GM12878 (cell line): Measurements from ENCODE around the gene FAM83G. TPM values are rescaled to one million over a fixed set of nuclear protein-coding genes. Genes with fewer than 3 reads are reported as not detected.
A peak's percentile ranks its signal among the peaks of the same experiment; 100 is the strongest.
"Not testable (repeated sequence)": the region's sequence is repeated elsewhere in the genome, so short reads cannot be mapped to it uniquely, and the experiment has no call there.

Experiments used
- ATAC-seq: fragments of 200-7000 bp; cut with Tn5 transposase; 3 replicates; pipeline ENCODE4 v1.9.1; 2020; ENCODE audit warnings: mild to moderate bottlenecking, moderate library complexity
- BruUV-seq: library from RNA; stranded (reverse); fragments of 400-500 nt; replicated peaks from 2 replicates; lab custom pipeline; 2021; lab: Mats Ljungman, UMichigan
- CTCF ChIA-PET: fragments of 300-600 bp; sonication (Branson Sonifier 250); formaldehyde crosslinking; extraction: SDS; loops from one replicate; lab custom pipeline; 2021; ENCODE audit warnings: inconsistent platforms; lab: Yijun Ruan, JAX
- POLR2A ChIA-PET: fragments of 350-600 bp; formaldehyde crosslinking; extraction: SDS; loops from one replicate; lab custom pipeline; 2021; ENCODE audit warnings: inconsistent platforms; lab: Charles Lee
- RAD21 ChIA-PET: fragments of 300-600 bp; sonication (Branson Sonifier 250); formaldehyde crosslinking; loops from one replicate; lab custom pipeline; 2023; ENCODE audit warnings: antibody characterized with exemption; ENCODE audit not compliant: unreplicated experiment; lab: Charles Lee
- SMC1A ChIA-PET: fragments of 300-600 bp; sonication (Branson Sonifier 250); formaldehyde crosslinking; loops from one replicate; lab custom pipeline; 2023; ENCODE audit not compliant: unreplicated experiment, uncharacterized antibody; lab: Charles Lee
- DNase-seq: peaks from one replicate; pipeline ENCODE4 v3.0.0-alpha.2; 2011; ENCODE audit warnings: low read depth, low spot score
- FAIRE-seq: peaks from 3 replicates; lab custom pipeline; 2011; peaks lifted over from hg19 to GRCh38; lab: Jason Lieb, UNC
- H2AFZ ChIP-seq: 2 replicates; pipeline ENCODE4 v1.6.0; 2011; ENCODE audit warnings: low read depth, low read length, control low read depth; ENCODE audit not compliant: control insufficient read depth
- H3K27ac ChIP-seq: 2 replicates; pipeline ENCODE4 v1.5.1; 2011; ENCODE audit warnings: control low read depth; ENCODE audit not compliant: control insufficient read depth, insufficient read depth
- H3K27me3 ChIP-seq, 2 experiments: replicated peaks in 1 of 2; 2 replicates each; pipeline versions ENCODE4 v1.6.0 to v1.6.1; 2011; ENCODE audit warnings: low read length in 1 of 2; ENCODE audit not compliant: control insufficient read depth in 2 of 2, insufficient read depth in 2 of 2
- H3K36me3 ChIP-seq, 2 experiments: 2 replicates each; pipeline ENCODE4 v1.5.1; 2011; ENCODE audit warnings: low read length in 1 of 2; ENCODE audit not compliant: control insufficient read depth in 2 of 2, insufficient read depth in 2 of 2
- H3K4me1 ChIP-seq: 2 replicates; pipeline ENCODE4 v1.6.1; 2011; ENCODE audit warnings: mild to moderate bottlenecking, low read length, moderate library complexity, mixed read lengths; ENCODE audit not compliant: control insufficient read depth, insufficient read depth
- H3K4me2 ChIP-seq: 2 replicates; pipeline ENCODE4 v1.6.0; 2011; ENCODE audit warnings: control low read depth; ENCODE audit not compliant: control insufficient read depth, insufficient read depth
- H3K4me3 ChIP-seq: fragments of 200-600 bp; sonication (generic); 2 replicates; pipeline ENCODE4 v1.5.1; 2016
- H3K79me2 ChIP-seq: 2 replicates; pipeline ENCODE4 v1.6.0; 2011; ENCODE audit warnings: low read length; ENCODE audit not compliant: control insufficient read depth, insufficient read depth
- H3K9ac ChIP-seq: 2 replicates; pipeline ENCODE4 v1.8.0; 2011; ENCODE audit warnings: low read length, control low read depth, mixed read lengths; ENCODE audit not compliant: control insufficient read depth, insufficient read depth
- H3K9me3 ChIP-seq: replicated peaks from 3 replicates; pipeline ENCODE4 v1.5.1; 2011; ENCODE audit warnings: mild to moderate bottlenecking, low read length; ENCODE audit not compliant: control insufficient read depth, insufficient read depth
- H4K20me1 ChIP-seq: 2 replicates; pipeline ENCODE4 v1.6.0; 2011; ENCODE audit not compliant: control insufficient read depth, insufficient read depth
- WGBS: methylation state at CpG from one replicate; pipeline ENCODE4 v1.1.6; 2016; ENCODE audit warnings: low lambda C conversion rate; ENCODE audit not compliant: insufficient replicate concordance, insufficient coverage; ENCODE audit errors: missing lambda C conversion rate; 5-methylcytosine and 5-hydroxymethylcytosine counted together
- in situ Hi-C: fragments of 300-500 bp; cut with MboI; formaldehyde crosslinking; loops from 9 replicates; pipeline ENCODE4 v1.14.3; 2018; ENCODE audit warnings: mixed read lengths
- intact Hi-C: fragments of 100-400 bp; cut with micrococcal nuclease; formaldehyde crosslinking; loops from one replicate; pipeline ENCODE4 v1.14.2; 2022; ENCODE audit not compliant: unreplicated experiment
- polyA plus RNA-seq, 11 experiments: library from polyadenylated mRNA; depleted of rRNA in 4 of 11; unstranded in 6 of 11; stranded (reverse) in 5 of 11; fragments of >200 nt; fragmentation: Nextera tagmentation in 4 of 11; fragmentation: Illumina TruSeq in 1 of 11; extraction: Ambion mirVana in 4 of 11; extraction: Trizol in 1 of 11; gene quantifications; 1 replicate in 1 of 11; 2 replicates in 10 of 11; pipeline versions ENCODE4 v1.2.1 to v1.2.3, GENCODE V29; 2011 to 2016; ENCODE audit warnings: inconsistent platforms in 2 of 11, missing spikeins in 2 of 11, low read depth in 1 of 11
- total RNA-seq, 4 experiments: library from RNA; depleted of rRNA in 3 of 4; stranded (reverse); fragments of >200 nt in 3 of 4; fragmentation: Illumina TruSeq in 1 of 4; extraction: Trizol in 1 of 4; gene quantifications; 2 replicates each; pipeline versions ENCODE4 v1.2.1 to v1.2.3, GENCODE V29; 2013 to 2021

Gene FAM83G
- total and polyA plus RNA-seq, 10 of the 15 experiments (the other 5 are each of a cell fraction or from before 2014, with no cell fraction given): 0.03 to 16.7 (median 6.5) TPM

- intact Hi-C loops, H3K4me1 ChIP-seq, H3K27me3 ChIP-seq, BruUV-seq, H3K4me2 ChIP-seq, ATAC-seq, POLR2A ChIA-PET, SMC1A ChIA-PET, CTCF ChIA-PET, H3K79me2 ChIP-seq, FAIRE-seq, H3K4me3 ChIP-seq, H3K36me3 ChIP-seq, DNase-seq, H2AFZ ChIP-seq, H4K20me1 ChIP-seq, H3K9ac ChIP-seq, H3K9me3 ChIP-seq, RAD21 ChIA-PET, in situ Hi-C loops: not testable (repeated sequence)
- WGBS: no CpG with 5 or more reads among the region's 10 CpGs
- peak overlapping the region; percentile 48; the same call in 1 of the 2 replicates for H3K27ac ChIP-seq
Observed at GRCh38 chr17:19041871-19042270, 37.3 kb upstream of the FAM83G start.

DNA sequence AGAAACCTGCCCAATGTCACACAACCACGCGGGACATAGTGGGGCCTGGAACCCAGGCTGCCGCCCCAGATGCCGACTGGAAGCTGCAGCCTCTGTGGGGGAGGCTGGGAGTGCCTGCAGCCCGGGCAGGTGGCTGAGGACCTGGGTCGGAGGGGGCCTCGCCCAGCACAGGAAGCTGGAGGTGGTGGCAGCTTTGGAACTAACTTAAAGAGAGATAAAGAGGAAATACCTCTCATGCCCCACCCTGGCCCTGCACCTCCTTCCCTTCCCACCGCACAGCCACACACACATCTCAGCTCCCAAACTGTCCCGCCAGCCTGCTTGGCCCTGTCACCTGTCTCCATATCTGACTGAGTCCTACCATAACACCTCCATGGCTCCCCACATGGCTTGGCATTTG lies 35.8 kb upstream of the FAM83G start:
- WGBS: no CpG with 5 or more reads among the region's 9 CpGs
- H4K20me1 ChIP-seq, POLR2A ChIA-PET, H3K79me2 ChIP-seq, BruUV-seq, ATAC-seq, H3K9ac ChIP-seq, in situ Hi-C loops, H3K4me1 ChIP-seq, DNase-seq, H3K9me3 ChIP-seq, H3K4me2 ChIP-seq, CTCF ChIA-PET, H3K27ac ChIP-seq, H3K4me3 ChIP-seq, FAIRE-seq, SMC1A ChIA-PET, H3K36me3 ChIP-seq, H2AFZ ChIP-seq, H3K27me3 ChIP-seq, RAD21 ChIA-PET, intact Hi-C loops: not testable (repeated sequence)

DNA sequence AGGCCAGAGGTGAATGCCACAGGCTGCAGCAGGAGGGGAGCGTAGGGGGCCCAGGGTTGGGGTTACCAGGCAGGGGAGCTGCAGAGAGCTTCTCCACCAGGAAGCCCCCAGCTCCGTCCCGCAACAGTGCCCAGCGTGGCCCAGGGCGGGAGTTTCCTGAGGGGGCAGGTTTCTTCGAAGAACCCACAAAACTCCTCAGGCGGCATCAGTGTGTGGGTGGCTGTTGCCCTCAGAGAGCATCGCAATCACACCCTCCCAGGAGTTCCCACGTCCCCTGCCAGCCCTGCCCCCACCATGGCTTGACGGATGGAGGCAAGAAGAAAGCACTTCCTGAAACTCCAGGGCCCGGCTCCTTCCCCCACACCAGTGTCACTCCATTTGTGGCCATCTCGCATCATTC lies 34.2 kb upstream of the FAM83G start:
- FAIRE-seq, H3K27ac ChIP-seq, DNase-seq, in situ Hi-C loops, CTCF ChIA-PET, H4K20me1 ChIP-seq, RAD21 ChIA-PET, POLR2A ChIA-PET, intact Hi-C loops, H3K9ac ChIP-seq, BruUV-seq, H3K27me3 ChIP-seq, H3K4me1 ChIP-seq, H3K79me2 ChIP-seq, H2AFZ ChIP-seq, SMC1A ChIA-PET, H3K4me3 ChIP-seq, H3K9me3 ChIP-seq, H3K4me2 ChIP-seq, H3K36me3 ChIP-seq: not testable (repeated sequence)
- no CpG with 5 or more reads among the region's 12 CpGs for WGBS
- peak; percentile 47 for ATAC-seq

DNA sequence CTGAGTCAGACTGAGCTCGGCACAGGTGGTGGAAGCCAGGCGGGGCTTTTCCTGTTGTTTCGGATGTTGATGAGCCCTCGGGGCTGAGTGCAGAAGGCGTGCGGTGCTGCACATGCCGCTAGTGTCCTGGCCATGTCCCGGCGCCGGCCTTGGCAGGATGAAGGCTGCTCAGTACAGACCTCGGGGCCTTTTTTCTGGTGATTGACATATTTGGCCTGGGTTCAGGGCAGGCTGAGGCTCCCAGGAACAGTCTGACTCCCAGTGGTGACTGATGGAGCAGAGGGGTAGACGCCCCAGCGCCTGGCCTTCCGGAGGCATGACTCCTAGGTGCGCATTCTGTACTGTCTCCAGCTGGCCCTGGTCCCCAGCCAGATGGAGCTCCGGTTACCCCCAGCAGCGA lies 33.4 kb upstream of the FAM83G start:
- H3K27me3 ChIP-seq, FAIRE-seq, H3K4me3 ChIP-seq, SMC1A ChIA-PET, H3K9me3 ChIP-seq, H4K20me1 ChIP-seq, H3K4me2 ChIP-seq, H3K9ac ChIP-seq, RAD21 ChIA-PET, H3K79me2 ChIP-seq, H2AFZ ChIP-seq, H3K36me3 ChIP-seq, intact Hi-C loops, H3K4me1 ChIP-seq, in situ Hi-C loops, BruUV-seq, DNase-seq, CTCF ChIA-PET, POLR2A ChIA-PET, H3K27ac ChIP-seq: not testable (repeated sequence)
- ATAC-seq: peak; percentile 30
- WGBS: no CpG with 5 or more reads among the region's 17 CpGs
